GM12878 (cell line): Measurements from ENCODE around the gene SGTB. TPM values are rescaled to one million over a fixed set of nuclear protein-coding genes. Genes with fewer than 3 reads are reported as not detected.
A peak's percentile ranks its signal among the peaks of the same experiment; 100 is the strongest.

Experiments used
- ATAC-seq: fragments of 200-7000 bp; cut with Tn5 transposase; 3 replicates; pipeline ENCODE4 v1.9.1; 2020; ENCODE audit warnings: mild to moderate bottlenecking, moderate library complexity
- BruUV-seq: library from RNA; stranded (reverse); fragments of 400-500 nt; replicated peaks from 2 replicates; lab custom pipeline; 2021; lab: Mats Ljungman, UMichigan
- CTCF ChIA-PET: fragments of 300-600 bp; sonication (Branson Sonifier 250); formaldehyde crosslinking; extraction: SDS; loops from one replicate; lab custom pipeline; 2021; ENCODE audit warnings: inconsistent platforms; lab: Yijun Ruan, JAX
- POLR2A ChIA-PET: fragments of 350-600 bp; formaldehyde crosslinking; extraction: SDS; loops from one replicate; lab custom pipeline; 2021; ENCODE audit warnings: inconsistent platforms; lab: Charles Lee
- RAD21 ChIA-PET: fragments of 300-600 bp; sonication (Branson Sonifier 250); formaldehyde crosslinking; loops from one replicate; lab custom pipeline; 2023; ENCODE audit warnings: antibody characterized with exemption; ENCODE audit not compliant: unreplicated experiment; lab: Charles Lee
- SMC1A ChIA-PET: fragments of 300-600 bp; sonication (Branson Sonifier 250); formaldehyde crosslinking; loops from one replicate; lab custom pipeline; 2023; ENCODE audit not compliant: unreplicated experiment, uncharacterized antibody; lab: Charles Lee
- DNase-seq: peaks from one replicate; pipeline ENCODE4 v3.0.0-alpha.2; 2011; ENCODE audit warnings: low read depth, low spot score
- FAIRE-seq: peaks from 3 replicates; lab custom pipeline; 2011; peaks lifted over from hg19 to GRCh38; lab: Jason Lieb, UNC
- H2AFZ ChIP-seq: 2 replicates; pipeline ENCODE4 v1.6.0; 2011; ENCODE audit warnings: low read depth, low read length, control low read depth; ENCODE audit not compliant: control insufficient read depth
- H3K27ac ChIP-seq: 2 replicates; pipeline ENCODE4 v1.5.1; 2011; ENCODE audit warnings: control low read depth; ENCODE audit not compliant: control insufficient read depth, insufficient read depth
- H3K27me3 ChIP-seq, 2 experiments: replicated peaks in 1 of 2; 2 replicates each; pipeline versions ENCODE4 v1.6.0 to v1.6.1; 2011; ENCODE audit warnings: low read length in 1 of 2; ENCODE audit not compliant: control insufficient read depth in 2 of 2, insufficient read depth in 2 of 2
- H3K36me3 ChIP-seq, 2 experiments: 2 replicates each; pipeline ENCODE4 v1.5.1; 2011; ENCODE audit warnings: low read length in 1 of 2; ENCODE audit not compliant: control insufficient read depth in 2 of 2, insufficient read depth in 2 of 2
- H3K4me1 ChIP-seq: 2 replicates; pipeline ENCODE4 v1.6.1; 2011; ENCODE audit warnings: mild to moderate bottlenecking, low read length, moderate library complexity, mixed read lengths; ENCODE audit not compliant: control insufficient read depth, insufficient read depth
- H3K4me2 ChIP-seq: 2 replicates; pipeline ENCODE4 v1.6.0; 2011; ENCODE audit warnings: control low read depth; ENCODE audit not compliant: control insufficient read depth, insufficient read depth
- H3K4me3 ChIP-seq: fragments of 200-600 bp; sonication (generic); 2 replicates; pipeline ENCODE4 v1.5.1; 2016
- H3K79me2 ChIP-seq: 2 replicates; pipeline ENCODE4 v1.6.0; 2011; ENCODE audit warnings: low read length; ENCODE audit not compliant: control insufficient read depth, insufficient read depth
- H3K9ac ChIP-seq: 2 replicates; pipeline ENCODE4 v1.8.0; 2011; ENCODE audit warnings: low read length, control low read depth, mixed read lengths; ENCODE audit not compliant: control insufficient read depth, insufficient read depth
- H3K9me3 ChIP-seq: replicated peaks from 3 replicates; pipeline ENCODE4 v1.5.1; 2011; ENCODE audit warnings: mild to moderate bottlenecking, low read length; ENCODE audit not compliant: control insufficient read depth, insufficient read depth
- H4K20me1 ChIP-seq: 2 replicates; pipeline ENCODE4 v1.6.0; 2011; ENCODE audit not compliant: control insufficient read depth, insufficient read depth
- CHD2 ChIP-seq: IDR thresholded peaks from 2 replicates; pipeline ENCODE4 v1.6.1; 2011; ENCODE audit warnings: low read depth, low read length, improper control_type of control experiment, borderline replicate concordance
- ESRRA ChIP-seq: IDR thresholded peaks from 2 replicates; pipeline ENCODE4 v1.6.1; 2012; ENCODE audit warnings: mild to moderate bottlenecking, low read length, improper control_type of control experiment
- FOXK2 ChIP-seq: fragments of 450-650 bp; IDR thresholded peaks from 2 replicates; pipeline ENCODE4 v1.6.1; 2017; ENCODE audit warnings: mild to moderate bottlenecking, moderate library complexity
- MTA2 ChIP-seq: fragments of 450-650 bp; IDR thresholded peaks from 2 replicates; pipeline ENCODE4 v1.6.1; 2016; ENCODE audit warnings: low read depth, mild to moderate bottlenecking, moderate library complexity
- PAX8 ChIP-seq: fragments of 450-650 bp; IDR thresholded peaks from 2 replicates; pipeline ENCODE4 v1.6.1; 2017; ENCODE audit warnings: mild to moderate bottlenecking, moderate library complexity
- POU2F2 ChIP-seq: IDR thresholded peaks from 3 replicates; pipeline ENCODE4 v1.6.1; 2011; ENCODE audit warnings: low read depth, mild to moderate bottlenecking, low read length, borderline replicate concordance
- RAD21 ChIP-seq: IDR thresholded peaks from 2 replicates; pipeline ENCODE4 v1.6.1; 2011; ENCODE audit warnings: mild to moderate bottlenecking, low read depth, low read length, moderate library complexity; ENCODE audit not compliant: insufficient read depth
- SMAD5 ChIP-seq: IDR thresholded peaks from 2 replicates; pipeline ENCODE4 v1.6.1; 2016; ENCODE audit warnings: antibody characterized with exemption, low read depth
- STAT3 ChIP-seq: IDR thresholded peaks from 2 replicates; pipeline ENCODE4 v1.6.1; 2011; ENCODE audit warnings: low read depth, low read length, improper control_type of control experiment
- YY1 ChIP-seq: IDR thresholded peaks from 2 replicates; pipeline ENCODE4 v1.6.1; 2011; ENCODE audit warnings: low read depth, mild to moderate bottlenecking, low read length
- ZNF622 ChIP-seq: fragments of 450-650 bp; IDR thresholded peaks from 2 replicates; pipeline ENCODE4 v1.6.1; 2017; ENCODE audit warnings: mild to moderate bottlenecking, inconsistent platforms
- WGBS: methylation state at CpG from one replicate; pipeline ENCODE4 v1.1.6; 2016; ENCODE audit warnings: low lambda C conversion rate; ENCODE audit not compliant: insufficient replicate concordance, insufficient coverage; ENCODE audit errors: missing lambda C conversion rate; 5-methylcytosine and 5-hydroxymethylcytosine counted together
- in situ Hi-C: fragments of 300-500 bp; cut with MboI; formaldehyde crosslinking; loops from 9 replicates; pipeline ENCODE4 v1.14.3; 2018; ENCODE audit warnings: mixed read lengths
- intact Hi-C: fragments of 100-400 bp; cut with micrococcal nuclease; formaldehyde crosslinking; loops from one replicate; pipeline ENCODE4 v1.14.2; 2022; ENCODE audit not compliant: unreplicated experiment
- polyA plus RNA-seq, 11 experiments: library from polyadenylated mRNA; depleted of rRNA in 4 of 11; unstranded in 6 of 11; stranded (reverse) in 5 of 11; fragments of >200 nt; fragmentation: Nextera tagmentation in 4 of 11; fragmentation: Illumina TruSeq in 1 of 11; extraction: Ambion mirVana in 4 of 11; extraction: Trizol in 1 of 11; gene quantifications; 1 replicate in 1 of 11; 2 replicates in 10 of 11; pipeline versions ENCODE4 v1.2.1 to v1.2.3, GENCODE V29; 2011 to 2016; ENCODE audit warnings: inconsistent platforms in 2 of 11, missing spikeins in 2 of 11, low read depth in 1 of 11
- total RNA-seq, 4 experiments: library from RNA; depleted of rRNA in 3 of 4; stranded (reverse); fragments of >200 nt in 3 of 4; fragmentation: Illumina TruSeq in 1 of 4; extraction: Trizol in 1 of 4; gene quantifications; 2 replicates each; pipeline versions ENCODE4 v1.2.1 to v1.2.3, GENCODE V29; 2013 to 2021
- TF ChIP-seq, protein P1 (sequence below): IDR thresholded peaks from 2 replicates; pipeline ENCODE4 v1.6.1; 2012; ENCODE audit warnings: improper control_type of control experiment, low read depth, low read length; ENCODE audit not compliant: insufficient replicate concordance
- TF ChIP-seq, protein P2 (sequence below): fragments of 450-650 bp; IDR thresholded peaks from 2 replicates; pipeline ENCODE4 v1.6.1; 2017; ENCODE audit warnings: antibody characterized with exemption, mild to moderate bottlenecking, moderate library complexity

Gene SGTB
- total and polyA plus RNA-seq, 10 of the 15 experiments (the other 5 are each of a cell fraction or from before 2014, with no cell fraction given), result 1.0 to 7.8 (median 5.4) TPM

GRCh38 chr5:65695896-65696295 is 26.0 kb downstream of the SGTB start (continued):
- TF ChIP-seq, protein P1, sequence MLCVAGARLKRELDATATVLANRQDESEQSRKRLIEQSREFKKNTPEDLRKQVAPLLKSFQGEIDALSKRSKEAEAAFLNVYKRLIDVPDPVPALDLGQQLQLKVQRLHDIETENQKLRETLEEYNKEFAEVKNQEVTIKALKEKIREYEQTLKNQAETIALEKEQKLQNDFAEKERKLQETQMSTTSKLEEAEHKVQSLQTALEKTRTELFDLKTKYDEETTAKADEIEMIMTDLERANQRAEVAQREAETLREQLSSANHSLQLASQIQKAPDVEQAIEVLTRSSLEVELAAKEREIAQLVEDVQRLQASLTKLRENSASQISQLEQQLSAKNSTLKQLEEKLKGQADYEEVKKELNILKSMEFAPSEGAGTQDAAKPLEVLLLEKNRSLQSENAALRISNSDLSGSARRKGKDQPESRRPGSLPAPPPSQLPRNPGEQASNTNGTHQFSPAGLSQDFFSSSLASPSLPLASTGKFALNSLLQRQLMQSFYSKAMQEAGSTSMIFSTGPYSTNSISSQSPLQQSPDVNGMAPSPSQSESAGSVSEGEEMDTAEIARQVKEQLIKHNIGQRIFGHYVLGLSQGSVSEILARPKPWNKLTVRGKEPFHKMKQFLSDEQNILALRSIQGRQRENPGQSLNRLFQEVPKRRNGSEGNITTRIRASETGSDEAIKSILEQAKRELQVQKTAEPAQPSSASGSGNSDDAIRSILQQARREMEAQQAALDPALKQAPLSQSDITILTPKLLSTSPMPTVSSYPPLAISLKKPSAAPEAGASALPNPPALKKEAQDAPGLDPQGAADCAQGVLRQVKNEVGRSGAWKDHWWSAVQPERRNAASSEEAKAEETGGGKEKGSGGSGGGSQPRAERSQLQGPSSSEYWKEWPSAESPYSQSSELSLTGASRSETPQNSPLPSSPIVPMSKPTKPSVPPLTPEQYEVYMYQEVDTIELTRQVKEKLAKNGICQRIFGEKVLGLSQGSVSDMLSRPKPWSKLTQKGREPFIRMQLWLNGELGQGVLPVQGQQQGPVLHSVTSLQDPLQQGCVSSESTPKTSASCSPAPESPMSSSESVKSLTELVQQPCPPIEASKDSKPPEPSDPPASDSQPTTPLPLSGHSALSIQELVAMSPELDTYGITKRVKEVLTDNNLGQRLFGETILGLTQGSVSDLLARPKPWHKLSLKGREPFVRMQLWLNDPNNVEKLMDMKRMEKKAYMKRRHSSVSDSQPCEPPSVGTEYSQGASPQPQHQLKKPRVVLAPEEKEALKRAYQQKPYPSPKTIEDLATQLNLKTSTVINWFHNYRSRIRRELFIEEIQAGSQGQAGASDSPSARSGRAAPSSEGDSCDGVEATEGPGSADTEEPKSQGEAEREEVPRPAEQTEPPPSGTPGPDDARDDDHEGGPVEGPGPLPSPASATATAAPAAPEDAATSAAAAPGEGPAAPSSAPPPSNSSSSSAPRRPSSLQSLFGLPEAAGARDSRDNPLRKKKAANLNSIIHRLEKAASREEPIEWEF, result no peak
- TF ChIP-seq STAT3 (no peak), POU2F2 (no peak), FOXK2 (no peak), SMAD5 (no peak), MTA2 (no peak), YY1 (no peak)
- TF ChIP-seq, all 136 proteins: peak for 0

DNA sequence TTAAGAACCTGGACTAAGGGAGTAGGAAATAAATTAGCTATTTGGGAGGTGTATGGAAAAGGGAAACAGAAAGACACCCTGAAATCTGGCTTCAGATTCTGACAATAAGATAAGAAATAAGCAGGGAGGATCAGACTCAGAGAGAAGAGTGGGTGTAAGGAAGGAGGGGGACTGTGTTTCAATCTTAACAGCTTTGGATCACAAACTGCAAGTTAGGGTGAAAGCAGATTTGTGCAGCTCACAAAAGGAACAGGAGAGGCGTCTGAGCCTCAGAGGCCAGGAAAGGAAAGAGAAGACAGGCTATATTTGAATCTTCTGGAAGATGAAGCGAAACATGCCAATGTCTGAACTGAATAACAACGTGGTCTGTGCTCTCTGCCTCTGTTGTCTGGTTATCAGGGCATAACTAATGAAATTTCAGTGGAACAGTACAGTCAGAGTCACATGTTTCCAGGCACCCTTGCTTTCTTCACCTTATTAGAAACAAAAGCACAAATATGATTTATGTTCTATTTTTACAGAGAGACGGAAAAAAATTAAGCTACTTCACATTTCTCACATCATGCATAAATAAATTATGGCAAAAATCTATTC is 26.6 kb downstream of the SGTB start:
- ChIA-PET RAD21 (no interaction called here), CTCF (no interaction called here), POLR2A (no interaction called here), SMC1A (interaction anchor here (1.0 to 1.4 kb wide), 2 partner anchors 9 to 15 kb away, joined by 3 to 5 read pairs; no protein-coding TSS in a partner anchor)
- Histone ChIP-seq H3K4me1 (peaks cover 4% of the 10 kb centered on the region; the same call in 1 of the 2 replicates), H4K20me1 (no peaks in the 10 kb centered on the region), H3K79me2 (no peaks in the 10 kb centered on the region), H3K36me3 (peaks cover 0 to 2% of the 10 kb centered on the region in 2 experiments; a peak in 1 of 4 replicates), H3K27me3 (no peaks in the 10 kb centered on the region), H2AFZ (no peak overlapping the region), H3K9me3 (no peaks in the 10 kb centered on the region; the same call in 2 of the 3 replicates), H3K9ac (no peak overlapping the region), H3K4me3 (no peak overlapping the region), H3K4me2 (no peak overlapping the region), H3K27ac (no peak overlapping the region)
- FAIRE-seq (no peak), ATAC-seq (peak; percentile 25; the same call in 1 of the 3 replicates), DNase-seq (peak; percentile 12)
- intact Hi-C loops, result no loop called here
- in situ Hi-C loops, result no loop called here
- BruUV-seq, result no TSS peak
- WGBS, result 49% methylated on average over 4 of the region's 4 CpGs
- no peak for TF ChIP-seq RAD21
- TF ChIP-seq ZNF622, result no peak
- TF ChIP-seq CHD2, result no peak
- no peak for TF ChIP-seq ESRRA
- TF ChIP-seq, protein P2, sequence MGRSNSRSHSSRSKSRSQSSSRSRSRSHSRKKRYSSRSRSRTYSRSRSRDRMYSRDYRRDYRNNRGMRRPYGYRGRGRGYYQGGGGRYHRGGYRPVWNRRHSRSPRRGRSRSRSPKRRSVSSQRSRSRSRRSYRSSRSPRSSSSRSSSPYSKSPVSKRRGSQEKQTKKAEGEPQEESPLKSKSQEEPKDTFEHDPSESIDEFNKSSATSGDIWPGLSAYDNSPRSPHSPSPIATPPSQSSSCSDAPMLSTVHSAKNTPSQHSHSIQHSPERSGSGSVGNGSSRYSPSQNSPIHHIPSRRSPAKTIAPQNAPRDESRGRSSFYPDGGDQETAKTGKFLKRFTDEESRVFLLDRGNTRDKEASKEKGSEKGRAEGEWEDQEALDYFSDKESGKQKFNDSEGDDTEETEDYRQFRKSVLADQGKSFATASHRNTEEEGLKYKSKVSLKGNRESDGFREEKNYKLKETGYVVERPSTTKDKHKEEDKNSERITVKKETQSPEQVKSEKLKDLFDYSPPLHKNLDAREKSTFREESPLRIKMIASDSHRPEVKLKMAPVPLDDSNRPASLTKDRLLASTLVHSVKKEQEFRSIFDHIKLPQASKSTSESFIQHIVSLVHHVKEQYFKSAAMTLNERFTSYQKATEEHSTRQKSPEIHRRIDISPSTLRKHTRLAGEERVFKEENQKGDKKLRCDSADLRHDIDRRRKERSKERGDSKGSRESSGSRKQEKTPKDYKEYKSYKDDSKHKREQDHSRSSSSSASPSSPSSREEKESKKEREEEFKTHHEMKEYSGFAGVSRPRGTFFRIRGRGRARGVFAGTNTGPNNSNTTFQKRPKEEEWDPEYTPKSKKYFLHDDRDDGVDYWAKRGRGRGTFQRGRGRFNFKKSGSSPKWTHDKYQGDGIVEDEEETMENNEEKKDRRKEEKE, result no peak
- TF ChIP-seq PAX8, result no peak
